Measurements from ENCODE around the gene TECPR2. TPM values are rescaled to one million over a fixed set of nuclear protein-coding genes. Genes with fewer than 3 reads are reported as not detected.
"Not testable (repeated sequence)": the region's sequence is repeated elsewhere in the genome, so short reads cannot be mapped to it uniquely, and the experiment has no call there.

The TECPR2 gene
- total RNA-seq, 1 donor from 2014 or later = 8.6 TPM

- DNase-seq (ENCODE audit: low spot score in 2 of 2) = no peak
- no peak for FAIRE-seq
Observed at GRCh38 chr14:102544046-102544746, 181.5 kb downstream of the TECPR2 start.

- no peak for DNase-seq (ENCODE audit: low spot score in 2 of 2)
- FAIRE-seq = no peak
Observed at GRCh38 chr14:102544747-102545460, 182.2 kb downstream of the TECPR2 start.

GRCh38 chr14:102545461-102546265 lies 182.9 kb downstream of the TECPR2 start:
- FAIRE-seq (no peak), DNase-seq (ENCODE audit: low spot score in 2 of 2) (no peak)

- no peak for FAIRE-seq
Observed at GRCh38 chr14:102548616-102549240, 186.0 kb downstream of the TECPR2 start.

GRCh38 chr14:102550927-102551401 lies 188.2 kb downstream of the TECPR2 start:
- FAIRE-seq; DNase-seq (ENCODE audit: low spot score in 2 of 2): not testable (repeated sequence)

More at GRCh38 chr14:102548616-102549240, 186.0 kb downstream of the TECPR2 start:
- no peak for DNase-seq (ENCODE audit: low spot score in 2 of 2)

Small RNAs within 50 kb of the gene (small RNA-seq; reads per million reads assigned to genes)
- gene MIR4309 = not detected

Other genes starting within 250 kb of the TECPR2 start
- gene WDR20, start 223.0 kb upstream of the TECPR2 start, total RNA-seq = 39.5 TPM
- gene MOK, start 57.8 kb upstream of the TECPR2 start, total RNA-seq = 26.5 TPM
- gene ZNF839, start 43.2 kb upstream of the TECPR2 start, total RNA-seq = 12.6 TPM
- gene CINP, start 51 bp upstream of the TECPR2 start, total RNA-seq = 24.9 TPM
- gene ANKRD9, start 146.8 kb downstream of the TECPR2 start, total RNA-seq = 3.7 TPM
- 7.3 TPM for gene RCOR1, start 229.7 kb downstream of the TECPR2 start, total RNA-seq